ENCODE measurements around the gene CCDC190.
"Not testable (repeated sequence)": the region's sequence is repeated elsewhere in the genome, so short reads cannot be mapped to it uniquely, and the experiment has no call there.

The CCDC190 gene

DNA sequence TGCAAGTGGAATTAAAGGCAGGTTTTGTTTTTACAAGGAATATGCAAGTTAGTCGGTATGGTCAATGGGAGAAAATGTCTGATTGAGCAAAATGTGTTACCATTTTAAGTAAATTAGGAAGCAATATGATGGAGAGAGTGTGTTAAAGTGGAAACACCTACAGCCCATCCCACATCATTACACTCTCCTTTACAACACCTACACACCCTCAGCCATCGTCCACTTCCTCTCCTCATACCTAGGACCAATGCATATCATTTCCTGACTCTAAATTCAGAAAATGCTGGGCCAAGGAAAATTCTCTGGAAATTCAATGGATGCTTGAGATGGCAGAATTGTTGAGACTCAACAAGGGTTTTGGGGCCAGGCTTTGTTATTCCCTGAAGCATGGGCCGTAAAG, 16.4 kb upstream of the CCDC190 start:
- no peak for DNase-seq (ENCODE audit: low read depth)

DNA sequence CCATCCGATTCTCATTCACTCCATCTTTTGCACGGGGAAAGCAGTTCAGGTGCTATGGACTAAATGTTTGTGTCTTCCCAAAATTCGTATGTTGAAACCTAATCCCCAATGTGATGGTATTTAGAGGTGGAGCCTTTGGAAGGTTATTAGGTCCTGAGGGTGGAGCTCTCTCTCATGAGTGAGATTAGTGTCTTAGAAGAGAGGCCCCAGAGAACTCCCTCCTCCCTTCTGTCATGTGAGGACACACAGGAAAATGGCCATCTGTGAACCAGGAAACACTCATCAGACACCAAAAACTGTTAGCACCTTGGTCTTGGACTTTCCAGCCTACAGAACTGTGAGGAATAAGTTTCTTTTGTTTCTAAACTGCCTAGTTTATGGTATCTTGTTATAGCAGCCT, 15.8 kb upstream of the CCDC190 start:
- DNase-seq (ENCODE audit: low read depth), result no peak

DNA sequence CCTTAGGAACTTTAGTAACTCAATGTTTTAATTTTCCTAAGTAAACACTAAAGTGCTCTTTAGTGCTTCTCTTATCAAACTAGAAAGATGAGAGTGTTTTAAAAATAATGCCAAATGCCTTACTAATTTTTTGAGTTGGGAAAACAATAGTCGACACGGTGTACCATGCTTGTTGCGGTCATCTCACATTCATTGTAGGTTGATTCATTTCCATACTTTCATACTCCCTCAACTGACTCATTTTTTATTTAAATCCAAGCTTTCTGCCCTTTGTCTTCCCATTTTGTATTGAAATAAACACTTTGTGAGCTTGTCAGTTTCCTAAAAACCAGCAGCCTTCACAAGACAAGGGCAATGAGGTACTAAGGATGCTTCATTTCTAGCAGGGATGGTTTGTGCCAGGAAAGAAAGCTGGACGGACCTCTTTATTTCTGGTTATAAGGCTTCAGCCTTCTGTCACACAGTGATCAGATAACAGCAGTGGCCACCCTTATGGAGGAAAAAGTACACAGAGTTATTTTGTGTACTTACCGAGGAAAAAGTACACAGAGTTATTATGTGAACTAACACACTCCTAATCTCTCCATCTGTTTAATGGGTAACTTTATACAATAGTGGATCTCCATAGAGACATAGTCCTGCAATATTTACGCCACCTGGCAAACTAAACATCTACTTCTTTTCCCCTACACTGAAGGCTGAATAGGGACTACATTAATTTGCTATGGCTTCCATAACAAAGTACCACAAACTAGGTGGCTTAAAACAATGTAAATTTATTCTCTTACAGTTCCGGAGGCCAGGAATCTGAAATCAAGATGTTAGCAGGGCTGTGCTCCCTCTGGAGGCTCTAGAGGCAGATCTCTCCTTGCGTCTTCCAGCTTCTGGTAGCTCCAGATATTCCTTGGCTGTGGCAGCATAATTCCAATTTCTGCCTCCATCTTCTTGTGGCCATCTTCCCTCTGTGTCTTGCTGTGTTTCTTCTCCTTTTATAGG, 13.0 kb upstream of the CCDC190 start:
- peak; percentile 91 for DNase-seq (ENCODE audit: low read depth)

DNA sequence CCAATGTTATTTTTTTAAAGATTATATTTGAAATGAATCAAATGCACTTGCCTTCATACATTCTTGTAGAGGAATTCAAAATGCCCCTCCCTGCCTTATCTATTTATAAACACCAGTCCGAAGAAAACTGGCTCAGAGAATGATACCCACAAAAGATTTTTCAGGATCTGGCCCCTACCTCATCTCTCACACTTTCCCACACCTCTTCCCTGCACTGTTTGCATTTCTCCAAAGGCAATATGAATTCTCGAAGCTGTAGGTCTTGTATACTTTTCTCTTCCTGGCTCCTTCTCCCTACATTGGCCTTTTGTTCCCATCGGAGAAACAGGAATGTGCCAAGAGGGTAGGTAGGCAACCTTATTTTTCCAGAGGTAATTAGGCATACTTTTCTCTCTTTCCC, 12.0 kb upstream of the CCDC190 start:
- no peak for DNase-seq (ENCODE audit: low read depth)

DNA sequence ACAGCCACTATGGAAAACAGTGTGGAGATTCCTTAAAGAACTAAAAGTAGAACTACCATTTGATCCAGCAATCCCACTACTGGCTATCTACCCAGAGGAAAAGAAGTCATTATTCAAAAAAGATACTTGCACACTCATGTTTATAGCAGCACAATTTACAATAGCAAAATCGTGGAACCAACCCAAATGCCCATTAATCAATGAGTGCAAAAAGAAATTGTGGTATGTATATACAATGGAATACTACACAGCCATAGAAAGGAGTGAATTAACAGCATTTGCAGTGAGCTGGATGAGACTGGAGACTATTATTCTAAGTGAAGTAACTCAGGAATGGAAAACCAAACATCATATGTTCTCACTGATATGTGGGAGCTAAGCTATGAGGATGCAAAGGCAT, 10.4 kb upstream of the CCDC190 start:
- not testable (repeated sequence) for DNase-seq (ENCODE audit: low read depth)

GRCh38 chr1:162868972-162869371, 8.0 kb upstream of the CCDC190 start:
- no peak for DNase-seq (ENCODE audit: low read depth)

- DNase-seq (ENCODE audit: low read depth), result no peak
These were observed 650 bp upstream of the CCDC190 start for GRCh38 chr1:162861625-162862024.

DNA sequence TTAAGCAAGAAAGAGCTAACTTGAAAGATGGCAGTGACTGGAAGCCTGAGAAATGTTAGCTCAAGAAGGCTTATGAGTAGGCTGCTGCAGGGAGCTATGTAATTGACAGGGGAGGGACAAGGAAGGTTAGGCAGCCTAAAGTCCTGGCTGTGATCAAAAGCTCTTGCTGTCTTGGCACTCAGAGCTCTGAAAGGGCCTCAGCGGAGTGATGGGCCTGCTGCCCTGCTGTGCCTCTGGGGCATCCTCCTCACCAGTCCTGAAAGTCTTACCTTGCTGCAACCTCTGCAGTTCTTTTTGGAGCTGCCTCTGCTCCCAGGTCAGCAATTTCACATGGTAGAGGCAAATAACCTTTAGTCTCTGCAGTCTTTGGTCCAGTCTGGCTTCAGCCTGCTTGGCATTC, 1.8 kb downstream of the CCDC190 start:
- no peak for DNase-seq (ENCODE audit: low read depth)

DNA sequence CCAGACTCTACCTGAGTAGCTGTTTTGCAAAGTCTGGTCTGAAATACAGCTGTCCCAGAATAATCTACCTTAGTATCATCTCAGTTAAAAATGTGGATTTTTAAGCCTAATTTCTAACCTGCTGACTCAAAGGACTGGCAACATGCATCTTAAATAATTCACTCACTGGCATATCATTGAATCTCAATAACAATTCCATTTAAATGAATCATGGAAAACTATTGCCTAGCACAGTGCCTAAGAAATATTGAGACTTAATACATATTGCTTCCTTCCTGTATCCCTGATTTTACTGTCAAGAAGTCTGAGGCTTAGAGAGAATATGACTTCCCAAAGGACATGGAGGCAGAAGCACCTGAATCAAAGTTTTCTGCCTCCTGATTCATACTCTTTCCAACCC, 3.1 kb downstream of the CCDC190 start:
- peak; percentile 70 for DNase-seq (ENCODE audit: low read depth)

DNA sequence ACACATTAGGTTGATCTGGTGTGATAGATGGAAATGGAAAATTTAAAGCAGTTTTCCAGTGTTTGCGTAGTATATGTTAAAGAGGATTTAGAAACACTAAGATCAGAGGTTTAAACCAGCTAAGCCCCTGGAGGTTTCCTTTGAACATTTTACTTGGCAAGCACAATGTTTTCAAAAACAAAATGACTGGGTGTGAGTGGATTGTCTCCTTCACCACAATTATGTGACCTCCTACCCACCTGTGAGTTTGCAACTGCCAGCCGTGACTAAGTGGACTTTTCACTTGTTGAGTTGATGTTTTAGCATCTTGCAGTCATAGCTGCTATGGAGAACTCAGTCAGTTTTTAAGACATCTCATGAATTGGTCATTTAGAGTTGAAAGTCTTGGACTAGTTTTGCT, 4.7 kb downstream of the CCDC190 start:
- DNase-seq (ENCODE audit: low read depth), result peak; percentile 91

- DNase-seq (ENCODE audit: low read depth), result peak; percentile 84
These were observed 5.4 kb downstream of the CCDC190 start for GRCh38 chr1:162855461-162856150.

DNA sequence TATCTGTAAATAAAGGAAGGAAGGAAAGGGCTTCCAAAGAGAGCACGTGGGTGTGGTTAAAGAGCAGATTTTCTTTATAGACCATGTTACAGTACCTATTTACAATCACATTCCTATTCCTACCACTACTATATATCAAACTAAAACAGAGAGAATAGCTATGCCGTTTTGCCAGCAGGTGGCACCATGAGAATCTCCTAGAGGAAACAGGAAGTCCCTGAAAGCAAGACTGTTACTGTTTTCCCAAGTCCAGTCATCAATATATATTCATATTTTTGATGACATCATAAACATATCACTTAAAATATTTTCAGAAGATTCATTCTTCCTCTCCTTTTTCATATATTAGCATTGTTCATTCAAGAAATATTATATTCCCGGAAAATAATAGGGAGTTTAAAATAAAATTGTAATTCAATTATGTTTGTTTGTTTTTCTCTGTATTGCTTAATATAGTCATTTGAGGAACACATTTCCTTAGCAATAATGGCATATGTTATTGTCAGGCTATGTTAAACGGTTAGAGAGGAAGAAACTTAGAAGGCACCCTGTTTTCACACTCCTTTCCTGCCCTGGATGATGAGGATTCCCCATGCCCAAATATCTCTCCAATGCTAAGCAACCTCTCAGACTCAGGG, 6.6 kb downstream of the CCDC190 start:
- DNase-seq (ENCODE audit: low read depth), result peak; percentile 78

DNA sequence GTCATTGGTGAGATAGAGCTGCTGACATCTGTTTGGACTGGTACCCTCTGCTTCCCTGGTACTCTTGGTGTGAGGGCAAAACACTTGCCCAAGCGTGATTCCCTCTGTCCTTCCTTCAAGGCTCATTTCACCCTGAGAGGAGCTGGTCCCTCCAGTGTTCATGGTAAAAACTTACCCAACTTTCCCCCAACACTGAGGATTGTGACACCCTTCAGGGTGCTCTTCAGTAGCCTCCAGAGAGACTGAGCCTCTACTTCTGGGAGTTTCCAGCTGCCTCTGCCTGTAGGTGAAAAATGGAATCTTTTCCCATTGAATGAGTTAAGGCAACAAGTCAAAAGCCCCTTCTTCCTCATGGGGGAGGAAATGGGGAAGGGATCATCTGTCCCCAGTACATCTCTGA, 9.6 kb downstream of the CCDC190 start:
- DNase-seq (ENCODE audit: low read depth), result no peak

DNA sequence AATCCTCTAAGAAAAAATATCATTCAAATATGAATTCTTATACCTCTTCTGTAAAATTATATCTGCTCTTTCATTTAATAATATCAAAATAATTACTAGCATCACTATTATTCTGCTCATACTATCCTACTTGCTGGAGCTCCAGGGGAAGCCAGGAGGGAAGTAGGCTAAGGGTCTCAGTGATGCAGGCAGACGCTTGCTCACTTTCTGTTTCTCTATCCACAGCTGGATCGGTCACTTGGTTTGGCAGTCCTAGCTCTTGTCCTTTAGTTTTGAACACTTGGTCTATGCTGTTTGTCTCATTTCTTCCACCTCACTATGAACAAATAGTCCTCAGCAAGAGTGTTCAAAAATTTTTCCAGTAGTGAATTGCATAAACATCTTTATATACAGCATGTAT, 11.3 kb downstream of the CCDC190 start:
- no peak for DNase-seq (ENCODE audit: low read depth)

GRCh38 chr1:162847839-162848453, 13.0 kb downstream of the CCDC190 start:
- peak; percentile 68 for DNase-seq (ENCODE audit: low read depth)

- peak; percentile 95 for DNase-seq (ENCODE audit: low read depth)
These were observed 14.4 kb downstream of the CCDC190 start for GRCh38 chr1:162846256-162847212.

DNA sequence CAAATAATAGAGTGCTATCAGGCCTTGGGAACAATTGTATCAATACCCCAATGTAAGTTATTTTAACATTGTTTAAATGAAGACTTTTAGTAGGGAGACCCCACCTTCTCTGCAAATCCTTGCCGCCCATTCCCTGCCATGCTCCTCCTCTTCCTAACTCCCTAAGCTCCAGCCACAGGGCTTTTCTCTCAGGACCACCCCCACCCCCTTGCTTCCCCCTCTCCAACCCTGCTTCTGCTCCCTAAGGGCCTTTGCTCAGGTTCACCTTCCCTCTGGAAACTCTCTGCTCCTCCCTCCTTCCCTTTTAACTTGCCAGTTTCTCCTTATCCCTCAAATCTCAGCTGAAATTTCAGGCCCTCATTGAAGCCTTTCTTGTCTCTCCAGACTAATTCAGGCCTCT, 16.8 kb downstream of the CCDC190 start:
- no peak for DNase-seq (ENCODE audit: low read depth)

DNA sequence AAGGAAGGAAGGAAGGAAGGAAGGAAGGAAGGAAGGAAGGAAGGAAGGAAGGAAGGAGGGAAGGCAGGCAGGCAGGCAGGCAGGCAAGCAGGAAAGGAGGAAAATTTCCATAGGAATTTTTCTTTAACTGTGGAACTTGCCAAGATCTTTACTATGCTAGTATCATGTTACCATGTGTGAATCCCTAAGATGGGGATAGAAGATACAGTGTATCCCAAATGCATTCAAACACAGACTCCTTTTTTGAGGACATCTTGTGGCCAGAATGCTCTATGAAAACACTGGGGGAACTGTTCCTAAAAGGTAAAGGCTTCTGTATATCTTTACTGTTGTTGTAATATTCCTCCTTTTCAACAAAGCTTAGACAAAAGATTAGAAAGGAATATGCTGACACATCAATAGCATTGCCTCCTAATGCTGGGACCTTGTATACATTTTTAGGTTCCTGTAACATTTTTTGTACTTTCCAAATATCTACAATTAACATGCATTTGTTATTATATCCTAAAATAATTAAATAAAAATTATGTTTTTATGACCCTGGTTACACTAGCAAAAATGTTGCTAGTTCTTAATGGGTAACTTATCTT, 20.6 kb downstream of the CCDC190 start:
- peak; percentile 39 for DNase-seq (ENCODE audit: low read depth)

DNA sequence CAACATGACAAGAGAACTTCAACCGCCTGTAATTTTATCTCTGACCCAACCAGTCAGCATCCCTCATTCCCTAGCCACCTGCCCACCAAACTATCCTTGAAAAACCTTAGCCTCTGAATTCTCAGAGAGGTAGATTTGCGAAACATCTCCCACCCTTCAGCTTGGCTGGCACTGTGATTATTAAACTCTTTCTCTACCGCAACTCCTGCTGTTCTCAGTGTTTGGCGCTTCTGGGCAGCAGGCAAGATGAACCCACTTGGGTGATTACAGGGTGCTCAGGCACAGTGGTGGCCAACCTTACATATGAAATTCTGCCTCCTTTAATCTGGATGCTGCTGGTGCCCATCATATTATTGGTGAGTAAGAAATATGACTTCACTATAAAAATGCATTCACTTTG, 22.1 kb downstream of the CCDC190 start:
- no peak for DNase-seq (ENCODE audit: low read depth)

DNA sequence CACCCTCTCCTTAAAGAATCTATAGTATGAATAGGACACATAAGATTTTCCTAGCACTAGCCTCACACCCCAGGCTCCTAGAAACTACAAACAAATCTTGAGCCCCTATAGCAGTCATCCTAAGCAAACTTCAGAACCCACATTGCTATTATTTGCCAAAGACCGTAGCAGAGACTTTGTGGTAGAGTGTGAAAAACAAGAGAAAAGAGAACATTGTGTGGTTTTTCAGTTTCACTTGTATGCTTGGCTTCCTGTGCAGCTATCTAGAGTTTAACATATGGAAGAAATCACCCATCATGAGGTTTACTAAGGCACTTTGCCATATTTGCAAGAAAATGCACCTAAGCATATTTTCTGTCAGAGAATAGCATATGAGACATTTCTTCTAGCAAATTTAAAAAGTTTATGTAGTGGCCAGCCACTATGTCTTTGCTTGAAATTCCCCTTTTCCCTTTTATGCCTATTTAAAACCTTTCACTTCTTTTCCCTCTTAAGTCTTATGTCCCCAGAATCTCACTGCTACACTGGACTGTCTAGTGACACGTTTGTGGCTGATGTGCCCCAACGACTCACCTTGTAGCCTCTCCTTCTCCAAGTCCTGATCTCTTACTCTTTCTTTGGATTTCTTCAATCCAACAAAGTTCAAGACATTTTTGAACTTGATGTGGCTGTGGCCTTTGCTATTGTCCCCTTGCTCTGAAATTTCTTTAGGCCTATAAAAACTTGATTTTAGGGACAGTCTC, 25.6 kb downstream of the CCDC190 start:
- no peak for DNase-seq (ENCODE audit: low read depth)
